PC-3 (cell line): ENCODE results near the gene SLC44A1. TPM values are rescaled to one million over a fixed set of nuclear protein-coding genes. Genes with fewer than 3 reads are reported as not detected.

Source experiments
- ATAC-seq: fragments of 200-7000 bp; cut with Tn5 transposase; 2 replicates; pipeline ENCODE4 v1.9.1; 2020; ENCODE audit warnings: mild to moderate bottlenecking, moderate library complexity
- BruUV-seq: library from RNA; stranded (reverse); fragments of 400-500 nt; replicated peaks from 2 replicates; lab custom pipeline; 2021; lab: Mats Ljungman, UMichigan
- CTCF ChIA-PET: fragments of 300-600 bp; sonication (Branson Sonifier 250); formaldehyde crosslinking; loops from one replicate; lab custom pipeline; 2022; ENCODE audit warnings: antibody characterized with exemption; lab: Charles Lee
- POLR2A ChIA-PET: fragments of 300-600 bp; sonication (Branson Sonifier 250); formaldehyde crosslinking; loops from one replicate; lab custom pipeline; 2022; ENCODE audit warnings: antibody characterized with exemption; ENCODE audit not compliant: unreplicated experiment; lab: Charles Lee
- DNase-seq: peaks from one replicate; pipeline ENCODE4 v3.0.0-alpha.2; 2015
- H2AFZ ChIP-seq: fragments of 300-600 bp; sonication (generic); 2 replicates; pipeline ENCODE4 v1.6.0; 2016; ENCODE audit warnings: antibody characterized with exemption, low read length
- H3F3A ChIP-seq: fragments of 300-600 bp; sonication (generic); one replicate; pipeline ENCODE4 v1.6.0; 2017; ENCODE audit warnings: antibody characterized with exemption, low read length, control low read depth, mild to moderate bottlenecking; ENCODE audit not compliant: unreplicated experiment
- H3K27ac ChIP-seq: fragments of 300-600 bp; sonication (generic); 2 replicates; pipeline ENCODE4 v1.5.1; 2016; ENCODE audit warnings: mild to moderate bottlenecking, low read length
- H3K27me3 ChIP-seq: fragments of 300-600 bp; sonication (generic); 2 replicates; pipeline ENCODE4 v1.6.1; 2016; ENCODE audit warnings: low read length, mixed read lengths
- H3K36me3 ChIP-seq: fragments of 300-600 bp; sonication (generic); 2 replicates; pipeline ENCODE4 v1.6.1; 2016; ENCODE audit warnings: low read depth, mixed run types, low read length, mixed read lengths
- H3K4me1 ChIP-seq: fragments of 300-600 bp; sonication (generic); 2 replicates; pipeline ENCODE4 v1.5.1; 2016; ENCODE audit warnings: low read length; ENCODE audit not compliant: insufficient read depth
- H3K4me2 ChIP-seq: fragments of 300-600 bp; sonication (generic); 2 replicates; pipeline ENCODE4 v1.6.0; 2016; ENCODE audit warnings: low read length
- H3K4me3 ChIP-seq: fragments of 300-600 bp; sonication (generic); 2 replicates; pipeline ENCODE4 v1.5.1; 2016; ENCODE audit warnings: mild to moderate bottlenecking, low read length, mixed read lengths
- H3K79me2 ChIP-seq: fragments of 300-600 bp; sonication (generic); 2 replicates; pipeline ENCODE4 v1.6.1; 2017; ENCODE audit warnings: low read length, mixed read lengths
- H3K9ac ChIP-seq: fragments of 300-600 bp; sonication (generic); 2 replicates; pipeline ENCODE4 v1.6.0; 2016; ENCODE audit warnings: mild to moderate bottlenecking, low read length
- H3K9me2 ChIP-seq: fragments of 300-600 bp; sonication (generic); replicated peaks from 2 replicates; pipeline ENCODE4 v1.6.1; 2016; ENCODE audit warnings: mixed run types, low read length, mixed read lengths
- H3K9me3 ChIP-seq: fragments of 300-600 bp; sonication (generic); 2 replicates; pipeline ENCODE4 v1.6.1; 2016; ENCODE audit warnings: low read length, mixed read lengths
- H4K20me1 ChIP-seq: fragments of 300-600 bp; sonication (generic); 2 replicates; pipeline ENCODE4 v1.6.1; 2016; ENCODE audit warnings: low read length, mixed read lengths
- CTCF ChIP-seq: fragments of 300-600 bp; sonication (generic); conservative IDR thresholded peaks from 2 replicates; pipeline ENCODE4 v1.5.1; 2017; ENCODE audit warnings: antibody characterized with exemption, low read depth, mild to moderate bottlenecking, low read length
- EZH2 ChIP-seq: fragments of 300-600 bp; sonication (generic); IDR thresholded peaks from one replicate; pipeline ENCODE4 v1.6.1; 2017; ENCODE audit warnings: antibody characterized with exemption, mild to moderate bottlenecking, low read length; ENCODE audit not compliant: unreplicated experiment
- EZH2phosphoT487 ChIP-seq: fragments of 300-600 bp; sonication (generic); IDR thresholded peaks from 2 replicates; pipeline ENCODE4 v1.6.1; 2018; ENCODE audit warnings: mild to moderate bottlenecking, antibody characterized with exemption, low read length, borderline replicate concordance
- intact Hi-C: fragments of 100-400 bp; cut with micrococcal nuclease; formaldehyde crosslinking; loops from 2 replicates; pipeline ENCODE4 v1.9.0; 2023
- total RNA-seq: library from RNA; depleted of rRNA; stranded (reverse); fragments of >200 nt; gene quantifications from 2 replicates; pipeline ENCODE4 v1.2.3, GENCODE V29; 2014

Gene SLC44A1
- total RNA-seq, 1 experiment from 2014 or later = 16.1 TPM

- no peaks in the 10 kb centered on the region for H3K36me3 ChIP-seq
- H3K4me2 ChIP-seq = no peak overlapping the region
- no peaks in the 10 kb centered on the region for H4K20me1 ChIP-seq
- H3K27me3 ChIP-seq = no peaks in the 10 kb centered on the region
- no peak for ATAC-seq
- H3F3A ChIP-seq = no peaks in the 10 kb centered on the region
- H3K27ac ChIP-seq = no peak overlapping the region
- peaks cover 8% of the 10 kb centered on the region for H3K4me1 ChIP-seq
- DNase-seq = no peak
- TF ChIP-seq EZH2 (no peak), CTCF (no peak), EZH2phosphoT487 (no peak)
- H3K4me3 ChIP-seq = no peak overlapping the region
- H3K79me2 ChIP-seq = peaks cover 12% of the 10 kb centered on the region
- H3K9me3 ChIP-seq = no peaks in the 10 kb centered on the region
- intact Hi-C loops = no loop called here
- no peaks in the 10 kb centered on the region; the same call in 1 of the 2 replicates for H3K9me2 ChIP-seq
- no peak overlapping the region for H2AFZ ChIP-seq
- H3K9ac ChIP-seq = no peak overlapping the region
- ChIA-PET POLR2A (no interaction called here), CTCF (no interaction called here)
- no TSS peak for BruUV-seq
Measured at GRCh38 chr9:105241356-105242043, 3.0 kb upstream of the SLC44A1 start.

- no peak for TF ChIP-seq CTCF
- no peak for TF ChIP-seq EZH2phosphoT487
- TF ChIP-seq EZH2 = no peak
- Histone ChIP-seq H4K20me1 (no peaks in the 10 kb centered on the region), H3K4me1 (peaks cover 13% of the 10 kb centered on the region), H3K9me2 (no peaks in the 10 kb centered on the region), H3F3A (no peaks in the 10 kb centered on the region), H3K4me3 (no peak overlapping the region), H3K36me3 (no peaks in the 10 kb centered on the region), H2AFZ (no peak overlapping the region), H3K4me2 (no peak overlapping the region), H3K27me3 (no peaks in the 10 kb centered on the region), H3K9ac (no peak overlapping the region), H3K27ac (no peak overlapping the region), H3K9me3 (no peaks in the 10 kb centered on the region), H3K79me2 (peaks cover 18% of the 10 kb centered on the region)
- ChIA-PET CTCF (no interaction called here), POLR2A (no interaction called here)
- no peak for DNase-seq
- no TSS peak for BruUV-seq
- intact Hi-C loops = no loop called here
- ATAC-seq = no peak
Measured at GRCh38 chr9:105242062-105242461, 2.4 kb upstream of the SLC44A1 start.

GRCh38 chr9:105242557-105242956 is 1.9 kb upstream of the SLC44A1 start:
- H3K9me3 ChIP-seq = no peaks in the 10 kb centered on the region
- H3K4me3 ChIP-seq = no peak overlapping the region
- DNase-seq = no peak
- no peak for TF ChIP-seq CTCF
- TF ChIP-seq EZH2 = no peak
- no peak for TF ChIP-seq EZH2phosphoT487
- ATAC-seq = no peak
- H2AFZ ChIP-seq = no peak overlapping the region
- H3F3A ChIP-seq = no peaks in the 10 kb centered on the region
- no TSS peak for BruUV-seq
- peaks cover 14% of the 10 kb centered on the region for H3K4me1 ChIP-seq
- no peak overlapping the region for H3K27ac ChIP-seq
- no peaks in the 10 kb centered on the region for H3K27me3 ChIP-seq
- ChIA-PET POLR2A (no interaction called here), CTCF (no interaction called here)
- no peaks in the 10 kb centered on the region for H4K20me1 ChIP-seq
- no peaks in the 10 kb centered on the region for H3K9me2 ChIP-seq
- intact Hi-C loops = no loop called here
- no peaks in the 10 kb centered on the region for H3K36me3 ChIP-seq
- H3K9ac ChIP-seq = no peak overlapping the region
- peaks cover 23% of the 10 kb centered on the region for H3K79me2 ChIP-seq
- no peak overlapping the region for H3K4me2 ChIP-seq
